GM19467 (cell line): ENCODE measurements around the gene SLC35B2.

Experiments used
- ATAC-seq: cut with Tn5 transposase; IDR thresholded peaks from one replicate; pipeline ENCODE4 v1.9.1; 2021; ENCODE audit warnings: mild to moderate bottlenecking, moderate library complexity; ENCODE audit not compliant: unreplicated experiment

The SLC35B2 gene

GRCh38 chr6:44257025-44257752 is at the start of gene SLC35B2:
TSS of gene SLC35B2 (minus strand) at chr6:44257528. CDS start at chr6:44257410, 118 bp downstream.
- peak; percentile 44 for ATAC-seq

- ATAC-seq = no peak
Observed at GRCh38 chr6:44306710-44307109, 49.4 kb upstream of the SLC35B2 start.

GRCh38 chr6:44305200-44305725 is 47.9 kb upstream of the SLC35B2 start:
- no peak for ATAC-seq

DNA sequence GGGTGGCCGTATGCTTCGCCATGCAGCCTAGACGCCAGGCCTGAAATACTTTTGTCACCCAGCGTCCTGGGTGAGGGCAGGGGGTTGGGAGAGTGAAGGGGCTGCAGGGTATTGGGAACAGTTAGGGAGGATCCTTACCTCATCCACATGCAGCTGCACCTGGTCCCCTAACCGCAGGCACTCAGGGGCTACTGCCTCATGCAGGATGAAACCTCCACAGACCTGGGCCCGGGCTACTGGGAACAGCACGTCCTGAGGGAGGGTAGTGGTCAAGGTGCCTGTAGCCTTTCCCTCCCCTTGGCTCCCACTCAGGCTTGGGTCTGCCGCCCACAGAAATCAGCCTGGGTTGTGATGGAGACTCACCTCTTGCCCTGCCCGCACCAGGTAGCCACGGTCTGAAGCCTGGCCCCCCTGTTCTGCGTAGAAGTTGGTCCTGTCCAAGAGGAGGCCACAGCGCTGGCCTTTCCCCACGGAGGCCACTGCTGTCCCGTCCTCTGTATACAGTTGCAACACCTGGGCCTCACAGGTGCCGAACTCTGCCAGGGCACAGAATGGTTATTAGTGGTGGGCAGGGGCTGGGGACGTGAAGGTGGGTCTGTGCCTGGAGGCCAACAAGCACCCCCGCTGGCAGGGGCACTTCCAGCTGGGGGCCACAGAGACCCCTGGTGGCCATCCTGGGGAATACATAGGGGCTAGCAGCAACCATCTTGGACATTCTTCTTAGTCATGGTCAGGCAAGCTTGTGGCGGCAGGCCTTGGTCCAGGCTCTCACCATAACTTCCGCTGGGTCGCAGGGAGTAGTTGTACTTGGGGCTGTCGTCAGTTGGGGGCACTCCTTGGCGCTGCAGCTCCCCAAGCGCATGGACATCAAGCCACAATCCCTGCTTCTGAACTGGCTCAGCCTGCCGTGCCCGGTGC is 47.2 kb upstream of the SLC35B2 start:
- no peak for ATAC-seq

GRCh38 chr6:44303842-44304241 is 46.5 kb upstream of the SLC35B2 start:
- ATAC-seq = no peak

DNA sequence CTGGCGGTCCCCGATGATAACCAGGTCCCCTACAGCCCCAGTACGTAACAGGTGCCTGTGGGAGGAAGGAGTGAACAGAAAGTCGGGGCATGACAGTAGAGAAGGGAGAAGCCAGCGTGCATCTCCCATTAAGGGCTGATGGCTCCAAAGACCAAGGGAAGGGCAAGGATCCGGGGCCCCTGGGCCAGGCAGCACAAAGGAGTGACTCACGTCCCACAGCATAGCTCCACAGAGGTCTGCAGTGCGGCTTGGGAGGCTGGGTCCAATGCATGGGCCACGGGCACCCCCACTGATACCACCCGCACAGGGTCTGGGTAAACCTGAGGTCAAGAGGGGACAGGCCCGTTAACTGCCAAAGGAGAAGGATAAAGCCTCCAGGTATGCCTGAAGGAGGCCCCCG is 45.5 kb upstream of the SLC35B2 start:
- ATAC-seq = no peak

DNA sequence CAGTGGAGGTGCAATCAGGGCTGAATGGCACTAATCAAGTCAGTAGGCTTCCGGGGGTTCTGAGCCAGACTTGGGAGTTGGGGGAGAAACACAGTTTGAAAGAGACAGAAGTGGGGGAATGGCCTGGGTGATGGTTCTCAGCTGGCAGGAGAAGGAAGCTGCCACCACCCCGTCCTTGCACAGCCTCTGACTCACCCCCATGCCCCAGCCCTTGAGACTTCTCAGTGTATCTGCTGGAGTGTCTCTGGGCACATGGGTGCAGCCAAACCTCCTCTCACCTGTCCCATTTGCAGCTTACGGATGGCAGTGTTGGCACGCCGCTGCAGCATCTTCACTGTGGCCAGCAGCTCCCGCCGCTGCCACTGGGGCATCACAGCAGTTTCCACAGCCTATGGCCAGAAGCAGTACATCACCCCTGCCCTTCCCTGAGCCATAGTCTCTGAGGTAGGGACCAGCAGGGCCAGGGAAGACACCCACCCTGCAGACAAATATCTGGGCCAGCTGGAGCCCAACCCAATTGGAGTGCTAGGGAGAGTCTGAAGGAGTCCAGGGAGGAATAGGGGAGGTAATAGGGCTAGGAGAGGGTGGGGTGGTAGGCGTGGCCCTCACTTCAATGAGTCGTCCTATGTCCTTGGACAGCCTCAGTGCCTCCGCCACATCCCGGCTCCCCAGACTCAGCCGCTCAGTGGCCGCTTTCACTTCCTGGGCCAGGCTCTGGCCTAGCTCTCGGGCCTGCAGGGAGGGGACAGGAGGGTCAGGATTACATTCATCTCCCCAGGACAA is 44.6 kb upstream of the SLC35B2 start:
- ATAC-seq = no peak

DNA sequence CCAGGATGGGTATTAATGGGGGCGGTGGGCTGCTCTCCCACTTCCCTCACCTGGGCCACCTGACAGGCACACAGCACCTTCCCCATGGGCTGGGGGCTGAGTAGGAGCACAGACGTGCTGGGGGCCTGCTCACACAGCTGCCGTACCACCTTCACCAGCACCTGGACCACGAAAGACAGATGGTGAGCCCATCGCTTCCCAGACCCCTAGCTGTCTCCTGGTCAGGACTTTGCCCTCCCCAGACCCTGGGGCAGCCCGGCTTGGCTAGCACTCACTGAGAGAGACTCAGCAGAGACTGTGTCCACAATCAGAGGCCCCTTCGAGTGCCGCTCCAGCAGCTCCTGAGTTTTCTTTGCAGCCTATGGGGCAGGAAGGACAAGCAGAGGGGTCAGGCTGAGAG is 43.8 kb upstream of the SLC35B2 start:
- ATAC-seq = no peak

DNA sequence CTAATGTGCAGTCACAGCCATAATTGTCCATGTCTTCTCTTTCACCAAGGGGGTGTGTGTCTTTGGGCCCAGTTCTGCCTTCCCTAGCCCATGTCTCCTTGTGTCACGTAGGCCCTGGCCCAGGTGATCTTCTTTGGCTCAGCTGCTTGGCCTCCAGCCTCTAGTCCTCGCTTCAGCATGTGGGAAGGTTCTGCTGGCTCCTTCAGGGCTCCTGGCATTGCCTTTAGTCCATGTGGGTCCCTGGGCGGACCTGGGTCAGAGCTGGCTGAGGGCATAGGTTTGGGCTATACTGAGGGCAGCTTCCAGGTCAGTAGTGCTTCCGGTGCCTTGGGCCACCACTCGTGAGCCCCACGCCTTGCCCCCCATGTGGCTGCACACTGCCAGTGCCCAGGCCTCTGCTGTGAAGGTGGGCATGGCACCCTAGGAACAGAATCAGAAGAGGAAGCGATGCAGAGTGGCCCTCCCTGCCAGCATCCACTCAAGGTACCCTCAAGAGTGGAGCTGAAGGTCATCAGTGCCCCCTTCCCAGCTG is 43.0 kb upstream of the SLC35B2 start:
- no peak for ATAC-seq

DNA sequence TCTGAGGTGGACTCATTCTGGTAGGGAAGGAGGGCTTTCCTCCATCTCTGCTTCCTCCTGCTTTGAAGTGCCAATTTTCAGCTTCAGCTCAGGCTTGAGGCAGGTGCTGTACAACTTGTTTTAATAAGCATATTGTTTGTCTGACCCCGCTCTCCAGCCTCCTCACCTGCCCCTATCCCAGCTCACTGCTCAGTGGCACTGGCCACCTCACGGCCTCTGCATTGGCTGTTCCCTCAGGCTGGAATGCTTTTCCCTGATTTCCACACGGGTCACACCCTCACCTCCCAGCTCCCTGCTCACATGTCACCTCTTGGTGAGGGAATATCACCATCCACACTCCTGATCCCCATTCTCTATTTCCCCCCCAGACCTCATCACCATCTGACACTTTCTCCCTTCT is 41.5 kb upstream of the SLC35B2 start:
- no peak for ATAC-seq

- no peak for ATAC-seq
Observed at GRCh38 chr6:44298055-44298803, 40.9 kb upstream of the SLC35B2 start.

DNA sequence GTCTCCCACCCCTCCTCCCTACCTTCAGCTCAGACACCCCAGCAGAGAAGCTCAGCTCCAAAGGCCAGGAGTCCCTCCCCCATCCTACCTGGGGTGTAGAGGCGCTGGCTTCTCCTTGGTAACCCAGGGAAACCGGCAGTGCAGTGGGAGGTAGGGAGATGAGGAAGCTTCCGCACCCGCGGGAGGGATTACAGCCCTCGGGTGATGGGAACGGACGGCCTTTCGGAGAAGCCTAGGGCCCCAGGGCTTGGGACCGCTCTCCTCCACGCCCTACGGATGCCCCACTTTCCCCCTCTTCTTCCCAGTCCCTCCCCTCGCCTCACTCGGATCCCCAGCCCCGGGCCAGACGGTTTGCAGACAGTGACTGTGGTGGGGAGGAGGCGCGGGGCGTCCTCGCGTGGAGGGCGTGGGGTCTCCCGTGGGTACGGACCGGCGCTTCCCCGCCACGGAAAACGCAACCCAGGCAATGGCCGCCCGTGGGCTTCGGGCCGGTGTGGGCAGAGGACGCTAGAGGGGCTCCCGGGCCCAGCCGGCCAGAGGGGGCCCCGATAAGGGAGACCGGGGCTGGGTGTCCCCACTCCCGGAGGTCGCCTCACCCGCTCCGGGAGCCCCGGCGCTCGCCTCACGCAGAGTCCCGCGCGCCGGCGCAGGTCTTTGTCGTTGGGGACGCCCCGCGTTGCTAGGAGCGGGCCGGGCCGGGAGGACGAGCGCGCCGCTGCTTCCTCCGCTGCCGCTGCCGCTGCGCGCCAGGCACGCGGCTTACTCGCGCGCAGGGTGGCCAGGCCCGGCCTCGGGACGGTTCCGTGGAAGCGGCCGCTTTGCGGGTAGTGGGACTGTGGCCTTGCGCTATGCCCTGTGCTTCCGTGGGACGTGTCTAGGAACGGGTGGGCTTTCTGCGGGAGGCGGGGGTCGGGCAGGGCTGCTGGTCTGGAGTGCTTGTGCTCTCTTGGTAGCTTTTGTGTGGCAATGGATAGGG is 40.0 kb upstream of the SLC35B2 start:
- no peak for ATAC-seq

DNA sequence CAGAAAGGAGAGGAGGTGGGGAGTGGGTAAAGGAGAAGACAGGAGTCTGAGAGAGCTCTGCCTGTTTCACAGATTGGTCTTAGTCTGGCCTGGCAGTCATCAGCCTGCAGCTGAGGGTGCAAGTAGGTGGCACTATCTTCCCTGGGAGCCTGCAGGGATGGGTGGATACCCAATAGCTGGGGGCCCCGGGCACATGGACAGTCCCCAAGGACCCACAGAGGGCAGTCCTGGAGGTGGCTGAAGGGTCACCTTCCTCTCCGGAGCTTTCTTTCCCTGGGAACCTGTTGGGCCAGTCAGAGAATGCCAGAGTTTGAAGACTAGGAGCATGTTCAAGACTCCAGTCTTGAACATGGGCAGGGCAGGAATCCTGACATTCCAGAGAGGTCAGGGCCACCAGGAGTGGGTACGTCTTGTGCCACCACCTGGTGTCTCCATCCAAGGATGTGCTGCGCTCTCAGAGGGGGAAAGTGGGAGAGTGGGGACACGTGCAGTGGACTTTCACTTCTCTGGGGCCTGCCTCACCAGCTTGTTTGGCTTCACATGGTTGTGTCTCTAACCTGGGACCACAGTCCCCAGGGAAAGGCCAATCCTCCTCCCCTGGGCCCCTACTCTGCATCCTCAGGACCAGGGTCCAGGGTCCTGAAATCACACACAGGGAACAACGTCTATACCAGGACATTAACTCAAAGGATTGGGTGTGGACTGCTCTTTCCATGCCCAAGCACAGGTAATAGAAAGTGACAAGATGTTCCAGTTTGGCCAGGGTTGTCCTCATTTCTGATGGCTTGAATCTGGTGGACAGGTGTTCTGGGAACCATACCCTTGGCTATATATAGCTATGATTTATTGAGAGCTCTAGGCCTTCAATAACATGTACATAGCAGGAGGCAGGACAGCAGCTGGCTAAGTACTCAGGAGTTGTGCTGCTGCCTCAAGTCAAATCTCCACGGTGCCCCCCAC is 37.8 kb upstream of the SLC35B2 start:
- no peak for ATAC-seq

GRCh38 chr6:44292661-44293365 is 35.5 kb upstream of the SLC35B2 start:
- no peak for ATAC-seq

DNA sequence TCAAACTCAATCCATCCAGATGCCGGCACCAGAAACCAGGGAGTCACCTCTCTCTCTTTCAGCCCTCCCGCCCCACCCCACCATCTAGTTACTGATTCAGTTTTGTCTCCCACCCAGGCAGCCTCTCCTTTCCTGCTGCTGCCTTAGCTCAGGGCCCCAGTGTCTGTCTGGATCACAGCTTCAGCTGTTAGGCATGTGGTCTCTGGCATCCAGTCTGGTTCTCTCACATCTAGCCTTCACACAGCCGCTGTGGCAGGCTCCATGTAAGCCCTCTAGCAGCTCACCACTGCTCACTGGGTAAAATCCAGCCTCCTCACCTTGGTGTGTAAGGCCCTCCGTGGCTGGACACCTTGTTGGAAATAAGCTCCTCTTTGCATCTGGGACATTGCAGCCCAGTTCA is 34.5 kb upstream of the SLC35B2 start:
- ATAC-seq = no peak

- no peak for ATAC-seq
Observed at GRCh38 chr6:44289726-44290260, 32.5 kb upstream of the SLC35B2 start.

DNA sequence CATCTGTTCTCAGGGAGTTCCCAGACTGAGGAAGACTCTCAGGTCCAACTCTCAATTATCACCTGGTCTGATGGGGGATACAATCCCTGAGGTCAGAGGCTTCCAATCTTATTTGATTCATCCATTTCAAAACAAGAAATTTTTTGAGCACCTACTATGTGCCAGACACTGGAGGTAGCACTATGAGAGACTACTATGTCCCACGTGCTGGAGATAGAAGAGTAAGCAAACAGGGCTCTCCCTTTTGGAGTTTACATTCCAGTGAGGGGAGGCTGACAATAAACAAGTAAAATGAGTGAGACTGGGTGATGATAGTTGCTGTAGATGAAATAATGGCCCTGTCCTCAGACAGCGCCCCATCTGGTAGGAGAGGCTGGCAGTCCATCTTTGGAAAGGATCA is 29.4 kb upstream of the SLC35B2 start:
- ATAC-seq = no peak
